Thymus (tissue), 14 donors: ENCODE results near the gene HELZ. TPM values are rescaled to one million over a fixed set of nuclear protein-coding genes. Genes with fewer than 3 reads are reported as not detected.
"Not testable (repeated sequence)": the region's sequence is repeated elsewhere in the genome, so short reads cannot be mapped to it uniquely, and the experiment has no call there.

Source experiments
- DNase-seq, 9 donors: peaks; one replicate each; pipeline ENCODE4 v3.0.0-alpha.2; 2013; ENCODE audit warnings: low spot score in 9 of 9, low read depth in 6 of 9, missing footprints in 1 of 9
- H3K27ac ChIP-seq, 2 donors: one replicate each; pipeline ENCODE4 v1.5.1; 2013; ENCODE audit warnings: control low read depth in 1 of 2, low read depth in 1 of 2, low read length in 1 of 2, mild to moderate bottlenecking in 1 of 2, moderate library complexity in 1 of 2
- H3K27me3 ChIP-seq, 2 donors: one replicate each; pipeline ENCODE4 v1.5.1; 2013; ENCODE audit warnings: low read length in 1 of 2; ENCODE audit not compliant: control insufficient read depth in 2 of 2, insufficient read depth in 1 of 2
- H3K36me3 ChIP-seq, 2 donors: one replicate each; pipeline ENCODE4 v1.5.1; 2013; ENCODE audit warnings: low read length in 1 of 2, mild to moderate bottlenecking in 1 of 2, moderate library complexity in 1 of 2; ENCODE audit not compliant: control insufficient read depth in 2 of 2, insufficient read depth in 2 of 2
- H3K4me1 ChIP-seq, 2 donors: one replicate each; pipeline ENCODE4 v1.5.1; 2013; ENCODE audit warnings: low read length in 2 of 2; ENCODE audit not compliant: control insufficient read depth in 2 of 2, insufficient read depth in 2 of 2
- H3K4me3 ChIP-seq, 2 donors: one replicate each; pipeline ENCODE4 v1.5.1; 2013; ENCODE audit warnings: low read length in 2 of 2, control low read depth in 1 of 2, mild to moderate bottlenecking in 1 of 2
- H3K9me3 ChIP-seq, 2 donors: one replicate each; pipeline ENCODE4 v1.5.1; 2013; ENCODE audit warnings: low read length in 1 of 2, mild to moderate bottlenecking in 1 of 2; ENCODE audit not compliant: control insufficient read depth in 2 of 2, insufficient read depth in 1 of 2
- WGBS: extraction: QIAGEN DNeasy Blood & Tissue Kit; methylation state at CpG from one replicate; pipeline ENCODE4 v1.1.7; 2013; 5-methylcytosine and 5-hydroxymethylcytosine counted together
- long read RNA-seq, 10 donors: transcript quantifications; one replicate each; lab custom pipeline, GENCODE V29; 2026
- polyA plus RNA-seq: library from polyadenylated mRNA; stranded (reverse); fragments of 200-250 nt; gene quantifications from one replicate; pipeline ENCODE4 v1.2.3, GENCODE V29; 2013
- total RNA-seq: library from RNA; stranded (reverse); fragments of 120-200 nt; gene quantifications from one replicate; pipeline ENCODE4 v1.2.4, GENCODE V29; 2013
- donor health status: healthy.

The HELZ gene, protein sequence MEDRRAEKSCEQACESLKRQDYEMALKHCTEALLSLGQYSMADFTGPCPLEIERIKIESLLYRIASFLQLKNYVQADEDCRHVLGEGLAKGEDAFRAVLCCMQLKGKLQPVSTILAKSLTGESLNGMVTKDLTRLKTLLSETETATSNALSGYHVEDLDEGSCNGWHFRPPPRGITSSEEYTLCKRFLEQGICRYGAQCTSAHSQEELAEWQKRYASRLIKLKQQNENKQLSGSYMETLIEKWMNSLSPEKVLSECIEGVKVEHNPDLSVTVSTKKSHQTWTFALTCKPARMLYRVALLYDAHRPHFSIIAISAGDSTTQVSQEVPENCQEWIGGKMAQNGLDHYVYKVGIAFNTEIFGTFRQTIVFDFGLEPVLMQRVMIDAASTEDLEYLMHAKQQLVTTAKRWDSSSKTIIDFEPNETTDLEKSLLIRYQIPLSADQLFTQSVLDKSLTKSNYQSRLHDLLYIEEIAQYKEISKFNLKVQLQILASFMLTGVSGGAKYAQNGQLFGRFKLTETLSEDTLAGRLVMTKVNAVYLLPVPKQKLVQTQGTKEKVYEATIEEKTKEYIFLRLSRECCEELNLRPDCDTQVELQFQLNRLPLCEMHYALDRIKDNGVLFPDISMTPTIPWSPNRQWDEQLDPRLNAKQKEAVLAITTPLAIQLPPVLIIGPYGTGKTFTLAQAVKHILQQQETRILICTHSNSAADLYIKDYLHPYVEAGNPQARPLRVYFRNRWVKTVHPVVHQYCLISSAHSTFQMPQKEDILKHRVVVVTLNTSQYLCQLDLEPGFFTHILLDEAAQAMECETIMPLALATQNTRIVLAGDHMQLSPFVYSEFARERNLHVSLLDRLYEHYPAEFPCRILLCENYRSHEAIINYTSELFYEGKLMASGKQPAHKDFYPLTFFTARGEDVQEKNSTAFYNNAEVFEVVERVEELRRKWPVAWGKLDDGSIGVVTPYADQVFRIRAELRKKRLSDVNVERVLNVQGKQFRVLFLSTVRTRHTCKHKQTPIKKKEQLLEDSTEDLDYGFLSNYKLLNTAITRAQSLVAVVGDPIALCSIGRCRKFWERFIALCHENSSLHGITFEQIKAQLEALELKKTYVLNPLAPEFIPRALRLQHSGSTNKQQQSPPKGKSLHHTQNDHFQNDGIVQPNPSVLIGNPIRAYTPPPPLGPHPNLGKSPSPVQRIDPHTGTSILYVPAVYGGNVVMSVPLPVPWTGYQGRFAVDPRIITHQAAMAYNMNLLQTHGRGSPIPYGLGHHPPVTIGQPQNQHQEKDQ (N-terminal part only)
- total RNA-seq, result 27.5 TPM
- 8.2 TPM for polyA plus RNA-seq
- long read RNA-seq, donor 1, result 0 reads
- long read RNA-seq, donor 2, result 0 reads
- long read RNA-seq, donor 3, full-length matches to known transcripts, result 1 of 1 reads
- long read RNA-seq, donor 3, partial matches to known transcripts, result 0 of 1 reads
- long read RNA-seq, donor 3, other reads (novel, unspliced or antisense), result 0 of 1 reads
- long read RNA-seq, donor 4, result 0 reads
- long read RNA-seq, donor 5, partial matches to known transcripts, result 14 of 15 reads
- long read RNA-seq, donor 5, other reads (novel, unspliced or antisense), result 0 of 15 reads
- long read RNA-seq, donor 6, partial matches to known transcripts, result 5 of 5 reads
- long read RNA-seq, donor 6, other reads (novel, unspliced or antisense), result 0 of 5 reads
- long read RNA-seq, donor 7, partial matches to known transcripts, result 15 of 16 reads
- long read RNA-seq, donor 7, other reads (novel, unspliced or antisense), result 0 of 16 reads
- long read RNA-seq, donor 8, result 0 reads
- long read RNA-seq, donor 9, result 0 reads
- long read RNA-seq, donor 10, partial matches to known transcripts, result 5 of 5 reads
- long read RNA-seq, donor 10, other reads (novel, unspliced or antisense), result 0 of 5 reads

DNA sequence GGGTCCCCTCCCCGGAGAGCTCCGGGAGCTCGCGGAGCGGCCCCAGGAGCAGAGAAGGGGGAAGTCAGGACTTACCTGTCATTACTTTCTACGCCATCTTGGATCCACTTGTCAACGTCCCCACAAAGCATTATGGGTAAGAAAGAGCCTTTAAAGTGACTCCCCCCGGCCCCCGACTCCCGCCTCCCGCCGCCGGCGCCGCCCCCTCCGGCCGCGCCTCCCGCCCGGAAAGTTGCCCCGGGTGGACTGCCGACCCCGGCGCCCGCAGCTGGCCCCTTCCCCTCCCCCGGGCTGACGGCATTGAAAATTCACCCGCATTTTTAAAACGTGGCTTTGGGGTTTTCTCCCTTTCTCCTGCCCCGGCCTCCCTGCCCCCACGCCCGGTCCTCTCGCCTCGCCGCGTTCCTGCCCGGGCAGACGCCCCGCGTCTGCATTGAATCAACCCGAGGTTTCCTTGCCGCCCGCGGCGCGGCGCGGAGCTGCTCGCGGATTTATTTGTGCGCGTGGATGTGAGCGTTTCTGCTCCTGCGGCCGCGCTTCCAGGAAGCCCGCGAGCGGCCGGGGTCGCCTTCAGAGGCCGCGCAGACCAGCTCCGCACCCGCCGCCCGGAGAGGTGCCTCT is at the start of gene HELZ:
Gene HELZ (minus strand): TSS at position 124 of the 621 bp plus-strand sequence. CDS start 26,392 bp downstream, outside the sequence.
- peaks cover 5 to 10% of the 10 kb centered on the region in 2 donors for H3K4me1 ChIP-seq
- H3K36me3 ChIP-seq, result peaks cover 0 to 12% of the 10 kb centered on the region in 2 donors
- DNase-seq, result peak; percentile 64 to 92 (median 75)
- H3K27ac ChIP-seq, result peak within 1 kb of the TSS; percentile 83 to 88
- peaks cover 0 to 4% of the 10 kb centered on the region in 2 donors for H3K9me3 ChIP-seq
- peaks cover 5 to 13% of the 10 kb centered on the region in 2 donors for H3K27me3 ChIP-seq
- H3K4me3 ChIP-seq, result peak within 1 kb of the TSS; percentile 85 to 100
- under 1% methylated on average over 67 of the region's 67 CpGs for WGBS

DNA sequence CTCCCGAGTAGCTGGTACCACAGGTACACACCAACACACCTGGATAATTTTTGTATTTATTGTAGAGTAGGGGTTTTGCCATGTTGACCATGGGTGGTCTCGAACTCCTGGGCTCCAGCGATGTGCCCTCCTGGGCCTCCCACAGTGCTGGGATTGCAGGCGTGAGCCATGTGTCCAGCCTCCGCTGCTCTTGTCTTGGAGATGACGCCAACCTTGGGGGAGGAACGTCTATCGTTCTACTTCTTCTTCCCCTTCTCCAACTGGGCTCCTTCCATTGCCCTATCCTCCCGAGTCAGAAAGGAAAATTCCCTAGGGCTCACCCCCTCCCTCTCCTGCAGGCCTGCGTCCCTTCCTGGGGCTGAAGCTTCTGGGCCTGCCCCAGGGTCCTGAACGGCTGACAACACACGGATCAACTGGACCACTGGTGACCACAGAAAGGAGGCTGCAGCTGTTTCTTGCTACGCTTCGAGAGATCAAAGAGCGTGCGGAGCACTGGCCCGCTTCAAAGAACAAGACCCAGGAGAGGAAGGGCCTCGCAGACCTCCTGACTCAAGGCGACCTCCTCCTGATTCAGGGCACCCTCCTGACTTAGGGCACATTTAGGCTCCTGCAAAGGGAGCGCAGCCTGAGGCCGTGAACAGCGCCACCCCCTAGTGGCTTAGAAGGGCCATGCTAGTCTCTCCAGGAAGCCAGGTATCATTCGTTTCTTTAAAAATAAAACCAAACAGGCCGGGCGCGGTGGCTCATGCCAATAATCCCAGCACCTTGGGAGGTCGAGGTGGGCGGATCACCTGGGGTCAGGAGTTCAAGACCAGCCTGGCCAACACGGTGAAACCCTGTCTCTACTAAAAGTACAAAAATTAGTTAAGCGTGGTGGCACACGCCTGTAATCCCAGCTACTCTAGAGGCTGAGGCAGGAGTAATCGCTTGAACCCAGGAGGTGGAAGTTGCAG is 48.5 kb upstream of the HELZ start:
- no peak overlapping the region for H3K27ac ChIP-seq
- H3K4me3 ChIP-seq, result no peak overlapping the region
- DNase-seq, result peak in 7 of 9 donors; percentile 23 to 69 (median 37)

DNA sequence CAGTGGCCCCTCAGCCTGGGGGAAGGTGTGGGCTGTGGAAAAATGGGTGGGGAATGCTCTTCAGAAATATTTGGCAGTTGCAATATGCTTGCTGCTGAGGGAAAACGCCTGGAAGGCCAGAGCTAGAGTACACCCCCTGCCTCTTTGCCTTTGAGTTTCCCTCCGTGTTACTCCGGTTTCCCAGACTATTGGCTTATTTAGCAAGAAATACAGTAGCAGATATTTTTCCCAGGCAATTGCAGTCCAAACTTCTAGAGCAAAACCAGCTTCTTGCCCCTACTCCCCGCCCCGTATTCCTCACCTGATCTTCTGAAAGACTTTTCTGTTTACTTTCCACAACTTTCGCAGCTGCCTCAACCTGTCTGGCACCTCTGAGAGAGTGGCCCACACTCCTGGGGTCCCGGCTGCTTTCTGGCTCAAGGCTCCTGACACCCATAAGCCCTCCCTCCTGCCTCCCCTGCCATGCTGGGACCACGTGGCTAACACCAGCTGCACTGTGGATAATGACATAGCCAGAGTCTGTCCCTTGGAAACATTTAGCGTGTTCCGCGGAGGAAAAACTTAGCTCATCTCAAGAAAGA is 45.8 kb upstream of the HELZ start:
- Histone ChIP-seq H3K36me3 (no peaks in the 10 kb centered on the region), H3K4me3 (no peak overlapping the region), H3K27ac (peak overlapping the region in 1 of 2 donors; percentile 55), H3K27me3 (no peaks in the 10 kb centered on the region), H3K9me3 (no peaks in the 10 kb centered on the region), H3K4me1 (no peaks in the 10 kb centered on the region)
- DNase-seq, result no peak
- WGBS, result 94% methylated on average over 11 of the region's 11 CpGs

More for the DNA sequence above, 48.5 kb upstream of the HELZ start:
- H3K27me3 ChIP-seq, result no peaks in the 10 kb centered on the region
- 62% methylated on average over 32 of the region's 32 CpGs for WGBS
- no peaks in the 10 kb centered on the region for H3K4me1 ChIP-seq
- no peaks in the 10 kb centered on the region for H3K36me3 ChIP-seq
- H3K9me3 ChIP-seq, result no peaks in the 10 kb centered on the region

DNA sequence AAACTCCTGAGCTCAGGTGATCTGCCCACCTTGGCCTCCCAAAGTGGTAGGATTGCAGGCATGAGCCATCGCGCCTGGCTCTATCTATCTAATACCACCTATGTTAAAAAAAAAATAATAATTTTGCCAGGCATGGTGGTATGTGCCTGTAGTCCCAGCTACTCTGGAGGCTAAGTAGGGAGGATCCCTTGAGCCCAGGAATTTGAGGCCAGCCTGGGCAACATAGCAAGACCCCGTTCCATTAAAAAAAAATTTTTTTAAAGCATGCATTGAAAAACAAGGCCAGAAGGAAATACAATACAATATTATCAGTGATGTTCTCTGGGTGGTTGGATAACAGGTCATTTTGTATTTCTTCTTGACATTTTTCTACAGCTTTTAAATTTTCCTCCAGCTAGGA is 45.2 kb upstream of the HELZ start:
- Histone ChIP-seq H3K27ac (no peak overlapping the region), H3K36me3 (no peaks in the 10 kb centered on the region)
- 96% methylated on average over 3 of the region's 3 CpGs for WGBS

DNA sequence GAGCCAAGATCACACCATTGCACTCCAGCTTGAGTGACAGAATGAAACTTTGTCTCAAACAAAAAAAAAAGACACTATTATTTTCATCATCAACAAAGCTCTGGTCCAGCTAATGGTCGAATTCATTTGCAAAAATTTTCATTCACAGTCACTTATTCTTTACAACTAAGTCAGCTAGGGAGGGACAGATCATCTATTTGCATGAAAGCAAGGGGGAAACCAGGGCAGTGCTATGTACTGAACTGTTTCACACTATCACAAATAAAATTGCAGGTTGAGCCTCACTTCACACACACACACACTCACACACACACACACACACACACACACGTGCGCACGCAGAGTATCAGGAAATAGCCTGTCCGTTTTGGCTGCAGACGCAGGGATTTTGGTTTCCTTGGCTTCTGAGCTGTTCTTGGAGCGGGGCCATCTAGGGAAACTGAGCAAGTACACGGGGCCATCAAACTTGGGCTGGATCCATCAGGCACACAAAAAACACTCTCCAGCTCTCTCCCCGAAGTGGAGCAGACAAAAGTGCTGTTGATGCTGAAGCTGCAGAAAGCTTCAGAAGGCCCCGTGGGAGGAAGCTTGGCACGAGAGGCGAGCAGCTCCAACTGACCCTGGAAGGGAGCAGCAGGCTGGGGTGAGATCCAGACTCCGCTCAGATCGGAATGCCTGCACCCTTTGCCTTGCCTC is 44.3 kb upstream of the HELZ start:
- no peaks in the 10 kb centered on the region for H3K4me1 ChIP-seq
- peak overlapping the region in 1 of 2 donors; percentile 26 for H3K27ac ChIP-seq
- WGBS, result 62% methylated on average over 14 of the region's 14 CpGs
- no peaks in the 10 kb centered on the region for H3K9me3 ChIP-seq
- H3K27me3 ChIP-seq, result no peaks in the 10 kb centered on the region
- DNase-seq, result peak in 2 of 9 donors; percentile 4 to 19
- H3K36me3 ChIP-seq, result no peaks in the 10 kb centered on the region
- no peak overlapping the region for H3K4me3 ChIP-seq

More for the DNA sequence above, 45.2 kb upstream of the HELZ start:
- DNase-seq, result no peak
- Histone ChIP-seq H3K4me1 (no peaks in the 10 kb centered on the region), H3K27me3 (no peaks in the 10 kb centered on the region), H3K4me3 (no peak overlapping the region), H3K9me3 (no peaks in the 10 kb centered on the region)

DNA sequence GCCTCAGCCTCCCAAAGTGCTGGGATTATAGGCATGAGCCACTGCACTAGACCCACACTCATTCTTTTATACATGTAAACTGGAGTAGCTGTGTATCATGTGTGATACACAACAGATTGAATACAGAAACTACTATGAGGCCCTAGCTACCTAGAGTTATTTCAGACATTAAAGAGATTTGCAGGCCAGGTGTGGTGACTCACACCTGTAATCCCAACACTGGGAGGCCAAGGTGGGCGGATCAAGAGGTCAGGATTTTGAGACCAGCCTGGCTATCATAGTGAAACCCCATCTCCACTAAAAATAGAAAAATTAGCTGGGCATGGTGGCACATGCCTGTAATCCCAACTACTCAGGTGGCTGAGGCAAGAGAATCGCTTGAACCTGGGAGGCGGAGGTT is 41.8 kb upstream of the HELZ start:
- not testable (repeated sequence) for H3K36me3 ChIP-seq, H3K4me1 ChIP-seq, H3K9me3 ChIP-seq, H3K27ac ChIP-seq, H3K27me3 ChIP-seq, H3K4me3 ChIP-seq, DNase-seq
- 89% methylated on average over 3 of the region's 3 CpGs for WGBS
